Kidney tubule cell (primary cell): ENCODE results near the gene DPP10.
"Not testable (repeated sequence)": the region's sequence is repeated elsewhere in the genome, so short reads cannot be mapped to it uniquely, and the experiment has no call there.

Experiments
- DNase-seq: peaks from one replicate; pipeline ENCODE4 v3.0.0-alpha.2; 2018; ENCODE audit warnings: low spot score

The DPP10 gene

GRCh38 chr2:114724454-114724853, 282.0 kb downstream of the DPP10 start:
- DNase-seq = no peak

- DNase-seq = no peak
These were observed 284.6 kb downstream of the DPP10 start for GRCh38 chr2:114727012-114727411.

- DNase-seq = no peak
These were observed 285.9 kb downstream of the DPP10 start for GRCh38 chr2:114728372-114728771.

GRCh38 chr2:114729026-114729425, 286.6 kb downstream of the DPP10 start:
- no peak for DNase-seq

- DNase-seq = no peak
These were observed 292.7 kb downstream of the DPP10 start for GRCh38 chr2:114735126-114735525.

GRCh38 chr2:114742245-114742644, 299.8 kb downstream of the DPP10 start:
- no peak for DNase-seq

- no peak for DNase-seq
These were observed 303.3 kb downstream of the DPP10 start for GRCh38 chr2:114745700-114746099.

GRCh38 chr2:114748175-114748574, 305.7 kb downstream of the DPP10 start:
- DNase-seq = not testable (repeated sequence)

- DNase-seq = no peak
These were observed 310.0 kb downstream of the DPP10 start for GRCh38 chr2:114752425-114752824.

- no peak for DNase-seq
These were observed 310.7 kb downstream of the DPP10 start for GRCh38 chr2:114753145-114753544.

GRCh38 chr2:114754907-114755563, 312.6 kb downstream of the DPP10 start:
- DNase-seq = no peak

GRCh38 chr2:114762376-114762775, 319.9 kb downstream of the DPP10 start:
- DNase-seq = no peak

GRCh38 chr2:114762986-114763385, 320.5 kb downstream of the DPP10 start:
- DNase-seq = no peak

GRCh38 chr2:114769110-114769509, 326.7 kb downstream of the DPP10 start:
- no peak for DNase-seq

GRCh38 chr2:114769991-114770390, 327.6 kb downstream of the DPP10 start:
- no peak for DNase-seq

- no peak for DNase-seq
These were observed 341.6 kb downstream of the DPP10 start for GRCh38 chr2:114784046-114784445.

GRCh38 chr2:114784890-114785583, 342.6 kb downstream of the DPP10 start:
- DNase-seq = no peak

- no peak for DNase-seq
These were observed 344.5 kb downstream of the DPP10 start for GRCh38 chr2:114786901-114787300.

GRCh38 chr2:114787486-114787885, 345.0 kb downstream of the DPP10 start:
- DNase-seq = no peak

- no peak for DNase-seq
These were observed 347.5 kb downstream of the DPP10 start for GRCh38 chr2:114789989-114790388.

GRCh38 chr2:114797540-114797939, 355.1 kb downstream of the DPP10 start:
- no peak for DNase-seq

GRCh38 chr2:114797942-114798341, 355.5 kb downstream of the DPP10 start:
- DNase-seq = no peak

- DNase-seq = no peak
These were observed 357.9 kb downstream of the DPP10 start for GRCh38 chr2:114800371-114800770.

- DNase-seq = no peak
These were observed 362.8 kb downstream of the DPP10 start for GRCh38 chr2:114805195-114805594.
